NCI-H446 treated with DMSO at 0.1 percent for 48 hours (cell line): ENCODE results near the gene UBA5.
A peak's percentile ranks its signal among the peaks of the same experiment; 100 is the strongest.

Experiments
- DNase-seq: peaks from one replicate; lab custom pipeline; 2025; lab: John Stamatoyannopoulos, UW

Gene UBA5

DNA sequence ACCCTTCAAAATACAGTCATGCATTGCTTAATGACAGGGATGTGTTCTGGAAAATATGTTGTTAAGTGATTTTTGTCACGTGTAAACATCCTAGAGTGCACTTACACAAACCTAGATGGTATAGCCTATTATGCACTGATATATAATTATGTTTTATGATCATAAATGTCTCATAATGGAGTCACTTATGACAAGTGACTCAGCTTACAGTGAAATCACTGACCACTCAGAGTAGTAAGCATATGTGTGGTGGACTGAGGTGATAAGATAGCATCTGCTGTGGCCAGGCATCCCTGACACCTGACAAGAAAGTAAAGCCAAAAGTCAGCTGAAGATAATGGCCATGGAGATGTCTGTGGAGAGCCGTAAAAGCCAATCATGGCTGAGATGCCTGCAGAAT lies 5.9 kb upstream of the UBA5 start:
- no peak for DNase-seq

DNA sequence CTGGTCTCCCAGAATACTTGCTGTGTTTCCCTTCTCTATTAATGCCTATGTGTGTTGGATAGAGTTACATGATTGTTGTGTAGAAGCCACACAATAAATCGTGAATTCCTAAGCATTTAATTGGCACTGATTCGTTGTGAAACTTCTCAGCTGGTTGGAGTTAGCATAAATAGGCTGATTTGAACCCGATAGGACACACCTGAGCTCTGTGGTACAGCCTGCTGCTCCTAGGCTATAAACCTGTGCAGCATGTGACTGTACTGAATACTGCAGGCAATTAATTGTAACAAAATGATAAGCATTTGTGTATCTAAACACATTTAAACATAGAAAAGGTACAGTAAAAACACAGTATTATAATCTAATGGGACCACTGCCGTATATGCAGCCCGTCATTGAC lies 5.4 kb upstream of the UBA5 start:
- no peak for DNase-seq

DNA sequence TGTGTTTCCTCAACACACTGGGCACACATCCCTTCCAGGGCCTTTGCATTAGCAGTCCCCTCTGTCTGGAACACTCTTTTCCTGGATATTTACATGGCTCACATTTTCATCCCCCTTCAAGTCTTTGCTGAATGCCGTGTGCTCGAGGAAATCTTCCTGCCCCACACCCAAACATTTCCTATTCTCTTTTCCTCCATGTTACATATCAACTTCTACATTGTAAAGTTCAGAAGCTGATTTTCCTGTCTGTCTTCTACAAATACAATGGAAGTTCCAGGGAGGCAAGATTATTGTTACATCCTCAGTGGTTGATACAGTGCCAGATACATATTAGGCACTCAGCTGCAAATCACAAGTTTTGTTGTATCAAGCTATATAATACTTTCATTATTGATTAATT lies 4.7 kb upstream of the UBA5 start:
- DNase-seq, result no peak

DNA sequence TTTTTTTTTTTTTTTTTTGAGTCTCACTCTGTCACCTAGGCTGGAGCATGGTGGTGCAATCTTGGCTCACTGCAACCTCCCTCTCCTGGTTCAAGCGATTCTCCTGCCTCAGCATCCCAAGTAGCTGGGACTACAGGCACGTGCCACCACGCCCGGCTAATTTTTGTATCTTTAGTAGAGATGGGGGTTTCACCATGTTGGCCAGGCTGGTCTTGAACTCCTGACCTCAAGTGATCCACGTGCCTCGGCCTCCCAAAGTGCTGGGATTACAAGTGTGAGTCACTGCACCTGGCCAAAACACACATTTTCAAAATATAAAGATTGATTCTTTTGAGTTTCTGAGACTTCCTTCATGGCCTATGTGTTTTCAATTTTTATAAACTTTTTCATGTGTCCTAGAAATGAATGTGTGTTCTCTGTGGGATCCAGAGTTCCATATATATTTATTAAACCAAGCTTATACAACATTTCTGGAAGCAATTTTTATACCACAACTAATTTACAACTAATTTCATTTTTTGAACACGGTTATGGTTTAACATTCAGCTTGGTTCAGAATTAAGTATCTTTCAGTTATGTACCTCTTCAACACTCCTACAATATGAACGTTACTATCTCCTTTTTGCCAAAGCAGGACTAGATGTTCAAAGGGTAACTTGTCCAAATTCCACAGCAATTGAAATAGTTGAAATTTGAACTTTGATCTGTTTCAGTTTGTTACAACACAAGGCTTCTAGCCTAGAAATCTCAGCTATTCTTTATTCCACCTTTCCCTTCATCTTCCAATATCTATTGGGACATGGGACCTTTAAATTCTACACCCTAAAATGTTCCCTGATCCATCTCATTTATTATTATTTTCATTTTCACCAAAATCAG lies 2.0 kb upstream of the UBA5 start:
- DNase-seq, result no peak

DNA sequence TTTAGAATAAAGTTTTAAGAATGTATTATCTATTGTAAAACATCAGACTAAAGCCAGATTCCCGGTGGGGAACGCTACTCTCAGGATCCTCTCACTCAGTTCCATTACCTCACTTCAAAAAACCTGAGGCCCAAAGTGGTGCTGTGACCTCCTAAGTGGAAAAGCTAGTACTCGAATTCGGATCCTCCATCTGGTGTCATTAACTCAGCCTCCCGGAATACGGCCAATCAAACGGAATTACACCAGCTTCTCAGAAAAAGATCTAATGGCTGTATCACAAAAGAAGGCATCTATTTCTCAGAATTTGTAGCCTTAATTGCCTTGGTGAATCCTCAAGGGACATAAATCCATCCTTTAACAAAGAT lies 1.1 kb upstream of the UBA5 start:
- peak; percentile 76 for DNase-seq

DNA sequence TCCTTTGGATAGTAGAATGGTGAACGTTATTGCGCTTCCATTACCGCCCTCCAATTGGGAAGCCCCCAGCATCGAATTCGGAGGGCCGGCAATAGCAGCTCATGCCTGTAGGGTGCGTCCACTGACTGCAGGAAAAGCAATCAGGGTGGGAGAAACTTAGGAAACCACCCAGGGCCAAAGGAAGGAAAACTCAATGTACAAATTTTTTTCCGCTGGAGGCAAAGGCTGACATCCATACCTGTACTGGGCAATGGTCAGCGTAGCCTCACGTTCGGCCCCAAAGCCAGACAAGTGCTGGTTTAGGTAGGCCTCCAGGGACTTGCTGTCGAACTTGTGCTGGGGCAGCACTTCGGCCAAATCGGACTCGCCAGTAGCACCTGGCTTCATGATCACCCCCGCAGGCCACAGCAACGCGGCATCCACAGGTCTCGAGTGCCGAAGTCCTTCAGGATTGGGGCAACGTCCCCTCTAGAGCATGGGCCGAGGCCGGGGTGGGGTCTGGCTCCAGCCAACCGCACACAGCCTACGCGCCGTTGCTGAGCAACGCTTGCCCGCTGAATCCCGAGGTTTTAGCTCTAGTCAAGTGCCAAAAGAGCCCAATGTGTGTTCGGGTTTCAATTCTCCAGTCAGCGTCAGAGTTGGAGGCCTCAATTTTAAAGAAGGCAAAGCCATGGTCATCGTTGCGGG lies 621 bp upstream of the UBA5 start, which contains the start of gene ACAD11:
Gene ACAD11, minus strand, starts transcription at position 445 of the 687 bp plus-strand sequence. Its CDS starts 58 bp downstream, at position 387.
- peak; percentile 76 for DNase-seq

DNA sequence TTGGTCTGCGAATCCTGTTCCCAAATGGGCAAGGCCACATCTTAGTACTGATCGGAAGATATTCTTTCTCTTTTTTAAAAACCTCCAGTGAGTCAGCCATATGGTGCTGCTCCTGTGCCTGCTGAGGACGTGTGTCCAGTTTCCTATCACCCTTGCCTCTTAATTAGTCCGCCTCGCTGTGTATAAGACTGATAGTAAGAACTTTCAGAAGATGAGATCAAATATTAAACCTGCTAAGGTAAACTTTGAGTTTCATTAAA lies 612 bp downstream of the UBA5 start:
- DNase-seq, result no peak

DNA sequence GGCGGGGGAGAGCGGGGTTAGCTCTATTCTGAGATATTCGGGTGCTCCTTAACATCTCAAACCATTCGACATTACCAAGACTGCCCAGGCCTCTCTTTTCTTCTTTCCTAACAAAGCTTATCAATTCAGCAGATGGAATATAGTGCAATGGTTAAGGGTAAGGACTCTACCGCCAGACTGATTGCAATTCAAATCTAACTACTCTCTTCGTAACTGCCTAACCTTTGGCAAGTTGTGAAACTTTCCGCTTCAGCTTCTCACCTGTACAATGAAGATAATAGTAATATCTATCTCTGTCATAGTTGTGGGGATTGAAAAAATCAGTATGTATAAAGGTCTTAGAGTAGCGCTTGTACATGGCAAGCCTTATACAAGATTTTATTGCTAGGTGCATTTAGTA lies 972 bp downstream of the UBA5 start:
- no peak for DNase-seq

DNA sequence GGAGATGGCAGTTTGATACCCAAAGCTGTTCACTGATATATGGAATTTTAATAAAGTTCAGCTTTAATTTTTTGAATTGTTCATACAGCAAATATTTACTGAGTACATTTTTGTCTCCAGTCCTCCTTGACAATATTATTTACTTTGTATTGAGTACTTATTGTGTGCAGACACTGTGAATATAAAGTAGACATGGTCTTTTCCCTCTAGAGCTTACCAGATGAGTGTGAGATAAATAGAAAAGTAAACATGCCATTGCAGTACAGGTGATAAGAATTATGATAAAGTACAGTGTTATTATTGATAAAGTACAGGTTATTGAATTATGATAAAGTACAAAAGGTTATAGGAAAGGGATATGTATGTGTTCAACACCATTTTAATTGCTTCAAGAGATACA lies 2.1 kb downstream of the UBA5 start:
- DNase-seq, result no peak

DNA sequence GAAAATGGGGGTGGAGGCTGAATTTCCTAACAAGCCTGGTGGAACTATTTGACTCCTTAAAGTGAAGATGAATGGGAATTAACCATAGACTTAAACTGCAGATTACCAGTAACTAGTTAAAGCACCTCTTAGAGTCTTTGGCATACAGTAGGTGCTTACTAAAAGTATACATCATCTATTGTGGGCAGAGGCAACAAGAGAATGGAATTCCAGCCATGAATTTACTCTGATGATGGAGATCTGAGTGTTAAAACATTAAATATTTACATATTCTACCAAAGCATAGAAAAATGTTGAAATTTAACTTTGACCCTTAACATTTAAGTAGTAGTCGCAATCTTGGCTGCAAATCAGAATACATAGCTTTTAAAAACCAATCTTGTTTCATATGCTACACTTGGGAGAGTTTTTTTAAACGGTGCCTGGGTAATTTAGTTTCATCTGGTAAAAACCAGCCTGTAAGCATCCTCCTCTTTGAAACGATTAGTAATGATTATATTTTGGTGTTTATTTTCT lies 5.2 kb downstream of the UBA5 start:
- DNase-seq, result no peak

DNA sequence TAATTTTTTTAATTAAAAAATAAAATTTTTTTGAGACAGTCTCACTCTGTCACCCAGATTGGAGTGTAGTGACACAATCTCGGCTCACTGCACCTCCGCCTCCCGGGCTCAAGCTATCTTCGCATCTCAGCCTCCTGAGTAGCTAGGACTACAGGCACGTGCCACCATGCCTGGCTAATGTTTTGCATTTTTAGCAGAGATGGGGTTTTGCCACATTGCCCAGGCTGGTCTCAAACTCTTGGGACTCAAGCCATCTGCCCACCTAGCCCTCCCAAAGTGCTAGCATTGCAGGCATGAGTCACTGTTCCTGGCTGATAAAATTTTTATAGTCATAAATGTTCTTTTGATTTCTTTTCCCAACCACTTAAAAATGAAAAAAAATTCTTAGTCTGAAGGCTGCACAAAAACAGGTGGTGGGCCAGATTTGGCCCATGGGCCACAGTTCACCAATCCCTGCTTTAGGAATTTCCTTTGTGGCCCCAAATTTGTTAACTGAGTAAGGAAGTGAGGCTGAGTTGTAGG lies 9.2 kb downstream of the UBA5 start:
- no peak for DNase-seq

DNA sequence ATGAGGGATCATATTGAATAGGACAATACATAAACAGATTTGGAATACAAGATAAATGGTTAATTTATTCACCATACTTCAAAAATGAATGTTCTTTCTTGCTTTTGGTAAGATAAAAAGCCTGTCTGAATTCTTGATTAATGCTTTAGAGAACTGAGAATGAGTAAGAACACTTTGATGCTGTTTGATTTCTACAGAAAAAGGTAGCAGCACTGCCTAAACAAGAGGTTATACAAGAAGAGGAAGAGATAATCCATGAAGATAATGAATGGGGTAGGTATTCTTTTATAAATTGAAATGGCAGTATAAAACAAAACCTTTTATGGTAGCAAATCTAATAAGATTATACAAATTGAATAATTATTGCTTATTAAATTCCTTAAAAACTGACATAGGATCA lies 15.3 kb downstream of the UBA5 start:
- no peak for DNase-seq

DNA sequence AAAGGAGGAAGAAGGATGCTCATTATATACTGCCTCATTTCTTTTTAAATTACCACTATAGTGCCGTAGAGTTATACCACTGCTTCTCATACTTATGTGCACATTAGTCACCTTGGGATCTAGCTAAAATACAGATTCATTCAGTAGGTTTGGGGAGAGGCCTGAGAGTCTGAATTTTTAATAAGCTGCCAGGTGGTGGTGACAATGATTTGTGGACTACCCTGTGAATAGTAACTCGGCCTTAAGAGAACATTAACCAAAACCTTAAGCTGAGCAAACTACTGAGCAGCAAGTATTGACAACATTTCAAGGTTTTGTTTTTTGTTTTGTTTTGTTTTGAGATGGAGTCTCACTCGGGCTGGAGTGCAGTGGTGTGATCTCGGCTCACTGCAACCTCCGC lies 19.8 kb downstream of the UBA5 start:
- DNase-seq, result no peak

DNA sequence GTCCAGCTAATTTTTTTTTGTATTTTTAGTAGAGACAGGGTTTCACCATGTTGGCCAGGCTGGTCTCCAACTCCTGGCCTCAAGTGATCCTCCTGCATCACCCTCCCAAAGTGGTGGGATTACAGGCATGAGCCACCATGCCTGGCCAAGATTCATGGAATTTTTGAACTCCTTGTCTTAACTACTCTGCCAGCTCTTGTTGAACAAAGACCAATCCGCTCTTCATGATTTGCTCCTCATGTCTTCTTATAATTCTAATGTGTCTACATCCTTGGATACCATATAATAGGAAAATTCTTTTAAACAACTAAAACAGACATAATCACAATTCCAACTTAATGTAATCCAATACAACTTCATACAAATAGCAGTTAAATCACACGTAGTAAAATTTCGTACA lies 21.3 kb downstream of the UBA5 start:
- no peak for DNase-seq

DNA sequence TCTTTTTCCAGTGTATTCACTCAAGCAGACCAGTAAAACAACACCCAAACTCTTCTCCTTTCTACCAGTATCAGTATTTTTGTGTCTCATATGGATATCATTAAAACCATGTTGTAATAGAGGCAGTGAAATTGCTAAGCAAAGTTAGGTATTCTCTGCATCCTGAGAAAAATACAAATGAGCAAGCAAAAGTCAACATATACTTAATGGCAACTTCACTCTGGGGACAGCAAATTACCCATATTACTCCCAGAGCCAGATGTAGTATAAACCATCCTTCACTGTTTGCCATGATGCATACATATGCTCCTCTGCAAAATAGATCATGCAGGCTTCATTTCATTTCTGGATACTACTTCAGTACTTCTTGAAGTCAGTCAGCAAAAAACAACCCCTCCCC lies 22.1 kb downstream of the UBA5 start:
- no peak for DNase-seq

DNA sequence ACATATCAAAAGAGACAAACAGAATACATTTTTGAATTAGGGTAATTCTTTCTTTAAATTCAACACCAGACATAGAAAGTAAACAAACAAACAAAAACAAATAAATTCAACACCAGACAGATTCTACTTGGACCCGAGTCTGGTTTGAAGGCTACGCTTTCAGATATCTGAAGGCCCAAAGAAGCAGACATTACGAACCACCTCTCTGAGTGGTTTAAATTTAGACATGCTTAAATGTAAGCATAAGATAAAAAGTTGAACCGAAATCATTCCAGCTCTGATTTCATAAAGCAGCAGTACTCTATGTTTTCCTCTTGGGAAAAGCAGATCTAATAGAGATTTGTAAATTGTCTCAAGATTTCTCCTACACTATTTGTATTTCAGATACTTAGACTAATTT lies 29.9 kb downstream of the UBA5 start:
- DNase-seq, result no peak

DNA sequence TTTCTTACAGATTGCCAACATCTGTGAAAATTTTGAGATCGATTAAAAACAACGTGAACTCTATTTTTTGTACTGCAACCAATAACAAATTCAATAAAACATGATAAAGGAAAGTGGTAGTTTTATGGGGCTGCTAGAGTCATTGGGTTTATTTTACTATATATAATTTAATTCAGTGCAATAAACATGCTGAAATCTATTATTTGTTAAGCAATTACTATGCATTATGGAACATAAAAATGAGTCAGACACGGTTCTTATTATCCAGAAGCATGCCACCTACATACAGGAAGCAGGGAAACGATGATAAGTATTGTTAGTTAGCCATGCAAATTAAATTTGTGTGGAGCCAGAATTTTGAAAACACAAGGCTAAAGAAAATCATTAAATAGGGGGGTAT lies 34.9 kb downstream of the UBA5 start:
- DNase-seq, result no peak

DNA sequence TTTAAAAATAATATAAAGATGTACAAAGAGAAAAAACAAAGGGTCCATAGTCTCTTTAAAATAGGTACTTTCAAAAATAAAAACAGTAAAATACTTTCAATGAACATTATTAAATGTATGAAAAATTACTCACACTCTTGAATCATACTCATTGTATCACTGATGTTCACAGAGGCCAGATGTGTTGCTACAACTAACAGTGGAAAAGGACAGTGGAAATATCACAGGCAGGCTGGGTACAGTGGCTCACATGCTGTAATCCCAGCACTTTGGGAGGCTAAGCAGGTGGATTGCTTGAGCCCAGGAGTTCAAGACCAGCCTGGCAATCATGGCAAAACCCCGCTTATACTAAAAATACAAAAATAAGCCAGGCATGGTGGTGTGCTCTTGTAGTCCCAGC lies 35.3 kb downstream of the UBA5 start:
- DNase-seq, result no peak

DNA sequence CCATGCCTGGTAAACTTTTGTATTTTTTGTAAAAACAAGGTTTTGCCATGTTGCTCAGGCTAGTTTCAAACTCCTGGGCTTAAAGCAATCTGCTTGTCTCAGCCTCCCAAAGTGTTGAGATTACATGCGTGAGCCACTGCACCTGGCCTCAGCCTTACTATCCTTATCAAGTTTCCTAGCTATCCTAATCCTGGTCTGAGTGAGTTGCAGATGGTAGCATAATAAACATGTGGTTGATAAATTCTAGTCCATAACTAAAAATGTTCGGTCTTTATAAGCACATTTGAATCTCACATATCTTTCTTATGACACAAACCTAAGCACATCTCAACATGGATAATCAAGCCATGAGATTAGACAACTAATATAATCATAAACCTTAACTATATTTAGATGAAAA lies 43.6 kb downstream of the UBA5 start:
- no peak for DNase-seq

DNA sequence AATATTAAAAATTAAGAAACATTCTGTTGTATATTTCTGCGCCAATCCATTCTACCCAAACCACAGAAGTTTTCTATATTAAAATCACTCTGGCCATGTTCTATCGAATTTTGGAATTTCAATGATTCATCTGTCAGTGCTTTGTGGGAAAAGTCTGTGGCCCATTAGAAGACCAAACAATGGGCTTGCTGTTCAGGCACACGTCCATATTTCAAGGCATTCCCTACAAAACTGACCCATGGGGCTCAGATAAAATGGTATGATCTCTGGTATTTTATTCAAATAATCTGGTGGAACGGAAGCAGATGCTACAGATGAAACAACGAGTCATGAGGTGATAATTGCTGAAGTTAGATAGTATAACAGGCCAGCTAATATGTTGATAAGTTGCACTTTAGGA lies 49.6 kb downstream of the UBA5 start:
- no peak for DNase-seq

DNA sequence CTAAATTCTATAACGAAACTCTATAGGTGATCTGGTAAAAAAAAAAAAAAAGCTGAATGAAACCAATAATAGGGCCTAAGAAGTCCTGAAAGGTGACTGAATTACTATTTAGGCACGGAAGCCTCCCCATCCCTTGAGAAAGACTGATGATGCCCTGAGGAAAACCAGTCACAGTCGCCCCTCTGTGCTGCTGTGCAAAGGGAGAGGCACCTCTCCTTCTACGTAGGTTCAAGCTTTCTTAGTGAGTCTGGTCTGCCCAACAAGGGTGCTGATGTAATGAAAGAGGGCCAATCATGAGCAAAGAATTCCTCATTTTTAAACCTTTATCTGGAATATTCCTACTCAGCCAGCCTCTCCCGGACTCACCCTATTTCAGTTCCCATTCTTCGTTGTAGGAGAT lies 50.2 kb downstream of the UBA5 start:
- DNase-seq, result no peak

DNA sequence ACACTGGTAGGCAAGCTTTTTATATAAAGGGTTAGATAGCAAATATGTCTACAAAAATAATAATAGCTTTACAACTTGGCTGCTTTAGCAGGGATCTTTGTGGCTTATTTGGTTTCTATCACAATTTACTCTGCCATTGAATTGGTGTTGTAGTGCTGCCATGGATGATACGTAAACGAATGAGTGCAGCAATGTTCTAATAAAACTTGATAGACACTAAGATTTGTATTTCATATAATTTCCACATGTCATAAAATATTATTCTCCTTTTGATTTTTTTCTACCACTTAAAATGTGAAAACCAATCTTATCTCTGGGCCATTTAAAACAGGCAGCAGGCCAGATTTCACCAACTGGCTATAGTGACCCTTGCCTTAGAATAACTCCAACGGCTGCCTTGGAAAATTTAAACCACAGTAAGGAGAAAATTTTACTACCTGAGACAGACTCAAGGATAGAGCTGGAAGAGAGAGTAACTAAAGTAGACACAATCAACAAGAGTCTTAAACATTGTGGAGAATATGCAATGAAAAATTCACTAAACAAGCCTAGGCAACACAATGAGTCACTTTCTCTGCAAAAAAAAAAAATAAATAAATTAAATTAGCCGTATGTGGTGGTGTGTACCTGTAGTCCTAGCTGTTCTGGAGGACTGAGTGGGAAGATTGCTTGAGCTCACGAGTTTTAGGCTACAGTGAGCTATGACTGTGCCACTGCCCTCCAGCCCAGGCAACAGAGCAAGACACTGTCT lies 54.0 kb downstream of the UBA5 start:
- DNase-seq, result no peak

DNA sequence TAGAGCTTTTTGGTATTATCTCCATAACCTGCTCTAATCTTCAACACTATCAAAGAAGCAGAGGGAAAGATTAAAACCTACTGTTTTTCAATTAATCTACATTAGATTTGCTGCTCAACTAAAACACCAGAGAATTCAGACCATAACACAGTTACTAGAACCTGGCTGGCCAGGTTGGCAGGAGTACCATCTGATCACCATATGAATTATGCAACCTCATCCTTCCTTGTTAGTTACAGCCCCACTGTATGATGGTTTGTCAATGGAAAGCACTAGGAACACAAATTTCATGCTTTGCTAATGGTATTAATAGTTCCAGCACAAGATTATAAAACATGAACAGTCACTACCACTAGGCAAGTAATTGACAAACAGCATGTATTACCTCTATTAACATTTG lies 56.2 kb downstream of the UBA5 start:
- no peak for DNase-seq
